Fibroblast of skin of abdomen (primary cell): Measurements from ENCODE around the gene PASK.
"Not testable (repeated sequence)": the region's sequence is repeated elsewhere in the genome, so short reads cannot be mapped to it uniquely, and the experiment has no call there.

ENCODE experiments used
- DNase-seq: peaks from one replicate; pipeline ENCODE4 v3.0.0-alpha.2; 2013

PASK gene

DNA sequence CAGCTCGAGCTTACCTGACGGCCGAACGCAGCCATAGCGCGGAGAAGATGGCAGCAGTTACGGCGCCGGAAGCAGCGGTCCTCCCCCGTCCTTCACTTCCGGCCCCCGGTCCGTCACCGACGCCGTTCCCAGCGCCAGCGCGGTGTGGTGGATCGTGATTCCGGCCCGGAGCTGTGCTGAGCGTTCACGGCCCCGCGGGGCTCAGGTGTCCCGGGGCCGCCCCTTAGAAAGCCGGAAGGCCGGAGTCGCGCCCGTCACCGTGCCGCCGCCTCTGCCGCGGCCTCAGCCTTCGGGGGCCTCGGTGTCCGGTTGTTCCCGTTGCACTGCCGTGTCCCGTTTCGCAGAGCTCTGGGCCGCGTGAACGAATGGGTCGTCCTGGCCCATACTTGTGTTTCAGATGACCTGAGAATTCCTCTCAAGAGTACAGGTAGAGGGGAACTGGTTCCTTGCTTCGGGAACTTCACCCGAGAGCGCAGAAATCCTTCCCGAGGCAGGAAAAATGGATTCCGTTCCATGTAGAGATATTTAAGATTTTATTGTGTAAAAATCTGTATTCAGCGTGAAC, 47.0 kb downstream of the PASK start, which contains the start of gene MTERF4:
MTERF4 (minus strand) TSS at position 49 of the 565 bp plus-strand sequence; CDS start at position 35, 14 bp downstream.
- peak; percentile 79 for DNase-seq

GRCh38 chr2:241099246-241099645, 50.0 kb downstream of the PASK start:
- no peak for DNase-seq

DNA sequence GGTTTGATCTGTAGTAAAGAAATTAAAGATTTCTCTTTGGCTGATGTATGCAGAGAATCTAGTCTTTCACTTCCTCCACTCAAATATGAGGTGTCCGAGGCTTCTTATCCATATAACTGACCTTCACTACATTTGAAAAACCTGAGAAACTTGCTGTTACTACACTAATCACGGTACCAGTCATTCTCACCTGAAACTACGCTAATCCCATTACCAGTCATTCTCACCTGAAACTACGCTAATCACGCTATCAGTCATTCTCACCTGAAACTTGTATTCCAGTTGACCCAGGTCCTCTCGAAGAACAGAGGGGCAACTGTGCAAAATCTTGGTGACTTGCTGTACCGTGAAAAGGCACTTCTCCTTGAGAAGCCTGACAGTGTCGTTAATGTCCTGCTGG, 52.3 kb downstream of the PASK start:
- DNase-seq = no peak

GRCh38 chr2:241095594-241096290, 53.5 kb downstream of the PASK start:
- DNase-seq = no peak

DNA sequence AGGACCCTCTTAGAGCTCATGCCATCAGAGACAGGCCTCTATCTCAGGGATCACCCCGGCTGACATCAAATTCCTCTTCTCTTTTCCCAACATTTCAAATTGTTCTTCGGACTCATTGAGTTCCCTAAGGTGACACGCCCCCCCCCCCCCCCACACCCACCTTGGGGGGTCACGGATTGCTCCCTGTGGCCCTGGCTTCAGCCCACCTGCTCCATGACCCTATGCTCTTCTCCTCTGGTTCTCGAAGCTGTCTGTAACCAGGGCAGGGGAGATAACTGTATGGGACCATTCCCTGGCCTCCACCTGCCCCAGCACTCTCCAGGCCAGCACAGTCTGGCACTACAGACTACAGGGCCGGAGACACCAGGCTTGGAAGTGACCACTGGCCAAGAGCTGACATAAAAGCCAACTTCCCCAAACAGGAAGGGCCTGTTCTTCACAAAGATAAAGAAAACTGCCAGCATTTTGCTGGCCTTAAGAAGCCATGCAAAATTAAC, 54.3 kb downstream of the PASK start:
- DNase-seq = no peak

DNA sequence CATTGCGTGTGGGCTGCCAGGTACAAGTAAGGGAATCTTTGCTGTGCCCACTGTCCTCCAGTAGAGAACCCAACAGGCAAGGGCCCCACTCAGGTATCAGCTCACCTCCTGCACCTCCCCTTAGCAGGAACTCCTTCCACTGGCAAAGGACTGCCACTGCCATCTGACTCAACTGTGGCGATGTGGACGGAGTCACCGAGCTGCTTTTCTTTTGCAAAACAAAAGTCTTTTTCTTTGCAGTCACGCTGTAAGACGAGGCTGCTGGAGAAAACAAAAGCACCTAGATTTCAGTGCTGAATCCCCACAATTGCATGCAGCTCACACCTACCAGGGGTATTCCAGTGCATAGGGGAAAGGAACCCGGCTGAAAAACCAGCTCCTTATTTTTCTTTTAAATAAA, 55.1 kb downstream of the PASK start:
- DNase-seq = no peak

- DNase-seq = not testable (repeated sequence)
Observed at GRCh38 chr2:241093133-241093781, 56.0 kb downstream of the PASK start.

DNA sequence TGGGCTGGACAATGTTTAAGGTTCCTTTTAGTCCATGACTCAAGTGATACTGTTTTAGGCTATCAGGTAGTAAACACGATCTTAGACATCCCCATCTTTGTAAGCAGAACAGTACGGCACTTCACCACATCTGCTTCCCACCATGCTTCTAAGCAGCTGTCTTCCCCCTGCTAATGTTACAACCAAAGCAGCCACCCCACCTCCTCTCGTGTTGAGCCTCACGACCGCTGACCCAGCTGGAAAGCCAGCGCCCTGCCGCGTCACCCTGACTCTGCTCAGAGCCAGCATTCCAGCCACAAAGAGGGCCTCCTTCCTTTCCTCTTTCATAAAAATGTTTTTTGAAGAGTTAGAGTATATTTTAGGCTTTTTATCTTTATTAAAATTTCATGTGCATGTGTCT, 56.6 kb downstream of the PASK start:
- peak; percentile 8 for DNase-seq

- no peak for DNase-seq
Observed at GRCh38 chr2:241091734-241092445, 57.4 kb downstream of the PASK start.

DNA sequence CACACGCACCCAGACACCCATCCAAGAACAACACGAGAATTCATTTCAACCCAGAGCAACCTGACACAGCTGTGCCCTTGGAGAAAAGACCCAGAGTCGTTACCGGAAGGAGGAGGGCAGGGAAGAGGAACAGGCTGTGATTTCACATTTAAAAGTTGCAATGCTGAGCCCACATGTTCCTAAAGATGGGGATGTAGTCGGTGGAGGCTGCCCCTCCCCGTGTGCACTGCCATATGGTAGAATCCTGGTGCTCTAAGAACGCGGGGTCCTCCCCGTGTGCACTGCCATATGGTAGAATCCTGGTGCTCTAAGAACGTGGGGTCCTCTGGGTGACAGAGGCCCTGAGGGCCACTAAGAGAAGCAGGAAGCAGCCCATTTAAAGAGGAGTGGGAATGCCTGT, 58.1 kb downstream of the PASK start:
- DNase-seq = no peak

- DNase-seq = no peak
Observed at GRCh38 chr2:241088791-241089732, 60.2 kb downstream of the PASK start.

DNA sequence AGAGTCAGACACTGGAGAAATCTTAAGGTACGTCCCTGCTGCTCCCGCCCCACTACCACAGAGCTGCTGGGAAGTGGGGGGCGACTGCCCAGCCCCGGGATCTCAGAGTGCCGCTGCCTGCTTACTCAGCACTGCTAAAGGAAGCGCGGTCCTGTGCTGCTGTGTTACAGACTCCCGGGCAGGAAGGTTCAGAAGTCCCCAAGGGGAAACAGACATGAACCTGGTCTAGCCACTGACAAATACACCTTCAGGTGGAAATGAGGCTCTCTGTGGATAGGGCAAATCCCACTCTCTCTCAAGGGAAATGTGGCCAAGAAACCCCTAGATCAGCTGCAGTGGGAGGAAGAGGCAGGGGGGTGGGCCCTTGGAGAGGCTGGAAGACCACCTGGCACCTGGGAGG, 60.9 kb downstream of the PASK start:
- no peak for DNase-seq

- no peak for DNase-seq
Observed at GRCh38 chr2:241087420-241088268, 61.6 kb downstream of the PASK start.

DNA sequence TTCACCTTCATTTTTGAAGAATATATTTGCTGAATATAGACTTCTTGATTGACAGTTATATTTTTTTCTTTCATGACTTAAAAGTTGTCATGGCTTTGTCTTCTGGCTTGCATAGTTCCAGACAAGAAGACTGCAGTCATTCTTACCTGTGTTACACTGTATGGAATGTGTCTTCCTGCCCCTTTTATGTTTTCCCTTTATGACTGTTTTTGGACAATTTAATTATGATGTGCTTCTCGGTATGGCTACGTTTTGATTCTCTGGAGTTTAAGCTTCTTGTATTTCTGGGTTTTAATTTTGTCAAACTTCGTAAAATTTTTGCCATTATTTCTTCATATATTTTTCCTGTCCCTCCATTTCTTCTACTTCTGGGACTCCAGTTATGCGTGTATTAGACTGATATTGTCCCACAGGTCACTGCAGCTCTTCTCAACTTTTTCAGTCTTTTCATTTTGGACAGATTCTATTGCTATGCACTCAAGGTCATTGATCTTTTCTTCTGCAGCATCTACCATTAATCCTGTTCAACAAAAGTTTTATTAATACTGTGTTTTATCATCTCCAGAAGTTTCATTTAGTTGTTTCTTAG, 64.3 kb downstream of the PASK start:
- DNase-seq = no peak

DNA sequence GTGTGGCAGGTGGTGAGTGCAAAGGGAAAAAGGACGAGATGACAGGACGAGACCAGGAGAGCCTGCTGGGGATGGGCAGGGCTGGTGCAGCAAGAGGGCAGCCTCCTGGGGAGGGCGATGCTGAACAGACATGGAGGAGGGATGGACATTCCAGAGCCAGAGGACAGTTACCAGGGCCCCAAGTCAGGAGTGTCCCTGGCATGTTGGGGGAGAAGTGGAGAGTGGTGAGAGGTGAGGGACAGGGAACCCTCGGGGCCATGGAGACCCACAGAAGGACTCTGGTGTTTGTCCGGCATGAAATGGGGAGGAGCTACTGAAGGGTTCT, 66.2 kb downstream of the PASK start:
- no peak for DNase-seq

- DNase-seq = no peak
Observed at GRCh38 chr2:241082341-241083090, 66.8 kb downstream of the PASK start.

DNA sequence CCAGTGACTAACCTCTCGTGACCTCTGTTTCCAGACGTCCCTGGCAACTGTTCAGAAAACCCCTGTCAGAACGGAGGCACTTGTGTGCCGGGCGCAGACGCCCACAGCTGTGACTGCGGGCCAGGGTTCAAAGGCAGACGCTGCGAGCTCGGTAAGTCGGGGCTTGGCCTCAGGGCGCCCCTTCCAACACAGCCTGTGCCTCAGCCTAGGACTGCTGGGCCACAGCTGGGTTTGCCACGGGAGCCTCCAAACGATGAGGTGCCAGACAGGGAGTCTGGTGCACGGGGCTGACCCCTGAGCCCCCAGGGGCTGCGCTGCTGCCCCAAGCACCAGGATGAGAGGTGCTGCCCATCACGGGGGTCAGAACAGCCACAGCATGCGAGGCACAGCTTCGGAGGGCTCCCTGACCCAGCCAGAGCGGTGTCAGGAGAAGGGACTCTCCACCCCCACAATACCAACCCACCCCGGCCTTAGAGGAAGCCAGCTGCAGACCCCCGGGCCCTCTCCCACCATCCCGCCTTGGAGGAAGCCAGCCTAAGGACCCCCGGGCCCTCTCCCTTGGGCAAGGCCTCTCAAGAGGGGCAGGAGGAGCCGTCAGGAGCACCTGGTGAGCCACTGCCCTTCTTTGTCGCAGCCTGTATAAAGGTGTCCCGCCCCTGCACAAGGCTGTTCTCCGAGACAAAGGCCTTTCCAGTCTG, 67.5 kb downstream of the PASK start:
- no peak for DNase-seq

GRCh38 chr2:241081190-241081642, 68.1 kb downstream of the PASK start:
- DNase-seq = no peak
